Measurements from ENCODE around the gene TCOF1. TPM values are rescaled to one million over a fixed set of nuclear protein-coding genes. Genes with fewer than 3 reads are reported as not detected.

TCOF1 gene
- total RNA-seq, 2 donors from 2014 or later, result 23.4 to 47.0 TPM

DNA sequence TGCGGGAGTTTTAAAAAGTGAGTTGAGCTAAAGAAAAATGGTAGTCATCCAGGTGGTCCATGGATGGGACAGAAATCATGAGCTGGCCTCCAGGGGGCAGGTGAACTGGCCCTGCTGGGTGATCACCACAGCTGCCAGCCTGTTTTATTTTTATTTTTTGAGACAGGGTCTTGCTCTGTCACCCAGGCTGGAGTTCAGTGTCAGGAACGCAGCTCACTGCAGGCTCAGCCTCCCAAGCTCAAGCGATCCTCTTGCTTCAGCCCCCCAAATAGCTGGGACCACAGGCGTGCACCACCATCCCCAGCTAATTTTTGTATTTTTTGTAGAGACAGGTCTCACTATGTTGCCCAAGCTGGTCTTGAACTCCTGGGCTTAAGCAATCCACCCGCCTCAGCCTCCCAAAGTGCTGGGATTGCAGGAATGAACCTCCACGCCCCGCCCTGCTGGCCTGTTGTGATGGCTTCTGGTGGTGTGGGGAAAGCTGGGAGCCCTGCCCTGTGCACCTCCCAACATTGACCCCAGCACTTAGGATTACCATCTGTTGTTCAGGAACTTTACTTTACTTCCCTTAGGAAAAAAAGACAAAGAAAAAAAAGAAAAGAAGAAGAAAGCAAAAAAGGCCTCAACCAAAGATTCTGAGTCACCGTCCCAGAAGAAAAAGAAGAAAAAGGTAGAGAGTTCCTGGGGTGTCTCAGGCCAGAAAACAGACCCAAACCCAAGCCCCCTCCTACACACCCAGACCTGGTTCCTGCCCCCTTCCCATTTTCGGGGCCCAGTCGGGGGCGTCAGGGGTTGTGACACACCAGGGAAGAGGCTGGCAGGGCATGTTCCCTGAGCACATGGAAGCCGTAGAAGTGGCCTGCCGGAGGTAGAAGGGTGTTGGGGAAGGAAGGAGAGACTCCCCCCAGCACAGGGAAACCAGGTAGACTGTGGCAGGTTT lies 40.6 kb downstream of the TCOF1 start:
- DNase-seq (ENCODE audit: low spot score) (no peak), ATAC-seq (ENCODE audit: insufficient number of reproducible peaks, low FRiP score, low read depth) (no peak)
- no peak overlapping the region for H3K4me3 ChIP-seq
- H3K27me3 ChIP-seq (replicated peaks; ENCODE audit: insufficient read depth), result no peaks in the 10 kb centered on the region
- no peak overlapping the region for H3K27ac ChIP-seq
- H3K9me3 ChIP-seq, result no peaks in the 10 kb centered on the region
- TF ChIP-seq, protein P1, sequence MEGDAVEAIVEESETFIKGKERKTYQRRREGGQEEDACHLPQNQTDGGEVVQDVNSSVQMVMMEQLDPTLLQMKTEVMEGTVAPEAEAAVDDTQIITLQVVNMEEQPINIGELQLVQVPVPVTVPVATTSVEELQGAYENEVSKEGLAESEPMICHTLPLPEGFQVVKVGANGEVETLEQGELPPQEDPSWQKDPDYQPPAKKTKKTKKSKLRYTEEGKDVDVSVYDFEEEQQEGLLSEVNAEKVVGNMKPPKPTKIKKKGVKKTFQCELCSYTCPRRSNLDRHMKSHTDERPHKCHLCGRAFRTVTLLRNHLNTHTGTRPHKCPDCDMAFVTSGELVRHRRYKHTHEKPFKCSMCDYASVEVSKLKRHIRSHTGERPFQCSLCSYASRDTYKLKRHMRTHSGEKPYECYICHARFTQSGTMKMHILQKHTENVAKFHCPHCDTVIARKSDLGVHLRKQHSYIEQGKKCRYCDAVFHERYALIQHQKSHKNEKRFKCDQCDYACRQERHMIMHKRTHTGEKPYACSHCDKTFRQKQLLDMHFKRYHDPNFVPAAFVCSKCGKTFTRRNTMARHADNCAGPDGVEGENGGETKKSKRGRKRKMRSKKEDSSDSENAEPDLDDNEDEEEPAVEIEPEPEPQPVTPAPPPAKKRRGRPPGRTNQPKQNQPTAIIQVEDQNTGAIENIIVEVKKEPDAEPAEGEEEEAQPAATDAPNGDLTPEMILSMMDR (IDR thresholded peaks at IDR 0.05), result no peak
- peaks cover 52% of the 10 kb centered on the region for H3K36me3 ChIP-seq
- no peaks in the 10 kb centered on the region for H3K4me1 ChIP-seq (ENCODE audit: control insufficient read depth in 1 of 2, low read depth in 2 of 2)

DNA sequence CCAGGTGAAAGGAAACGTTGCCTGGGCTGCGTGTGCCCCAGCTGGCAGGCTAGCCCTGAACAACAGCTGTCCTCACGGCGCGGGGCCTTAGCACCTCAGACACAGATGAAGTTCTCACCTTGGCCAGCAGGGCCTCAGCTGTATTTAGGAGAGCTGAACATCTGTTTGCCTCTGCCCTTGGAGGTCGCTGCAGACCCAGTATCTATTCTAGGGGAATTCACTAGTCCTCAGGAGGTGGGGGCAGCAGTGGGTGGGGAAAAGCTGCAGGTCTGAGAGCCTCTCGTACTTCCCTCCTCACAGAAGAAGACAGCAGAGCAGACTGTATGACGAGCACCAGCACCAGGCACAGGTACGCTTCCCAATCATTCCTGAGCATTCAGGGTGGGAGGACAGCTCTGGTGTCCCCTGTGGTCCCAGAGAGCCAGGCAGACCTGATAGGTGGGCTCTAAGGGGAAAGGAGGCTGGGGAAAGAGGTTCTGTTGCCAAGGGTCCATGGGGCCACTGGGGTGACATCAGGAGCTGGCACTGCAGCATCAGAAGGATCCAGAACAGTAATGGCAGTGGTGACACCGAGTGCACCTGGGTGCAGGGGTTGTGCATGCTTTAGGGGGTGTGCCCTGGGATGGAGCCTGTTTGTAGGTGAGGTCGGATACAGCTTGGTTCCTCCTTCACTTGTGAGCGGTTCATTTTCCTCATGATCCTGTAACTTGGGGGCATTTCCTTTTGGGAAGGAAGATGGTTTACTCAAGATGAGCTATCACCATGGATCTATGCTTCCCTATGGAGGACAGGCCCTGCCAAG lies 41.4 kb downstream of the TCOF1 start:
- H3K27me3 ChIP-seq (replicated peaks; ENCODE audit: insufficient read depth), result no peaks in the 10 kb centered on the region
- no peak for ATAC-seq (ENCODE audit: insufficient number of reproducible peaks, low FRiP score, low read depth)
- H3K4me3 ChIP-seq, result no peak overlapping the region
- no peaks in the 10 kb centered on the region for H3K9me3 ChIP-seq
- H3K36me3 ChIP-seq, result peaks cover 49% of the 10 kb centered on the region
- no peak overlapping the region for H3K27ac ChIP-seq
- H3K4me1 ChIP-seq (ENCODE audit: control insufficient read depth in 1 of 2, low read depth in 2 of 2), result no peaks in the 10 kb centered on the region
- TF ChIP-seq, protein P1 (IDR thresholded peaks at IDR 0.05), result peak; percentile 14
- no peak for DNase-seq (ENCODE audit: low spot score)

DNA sequence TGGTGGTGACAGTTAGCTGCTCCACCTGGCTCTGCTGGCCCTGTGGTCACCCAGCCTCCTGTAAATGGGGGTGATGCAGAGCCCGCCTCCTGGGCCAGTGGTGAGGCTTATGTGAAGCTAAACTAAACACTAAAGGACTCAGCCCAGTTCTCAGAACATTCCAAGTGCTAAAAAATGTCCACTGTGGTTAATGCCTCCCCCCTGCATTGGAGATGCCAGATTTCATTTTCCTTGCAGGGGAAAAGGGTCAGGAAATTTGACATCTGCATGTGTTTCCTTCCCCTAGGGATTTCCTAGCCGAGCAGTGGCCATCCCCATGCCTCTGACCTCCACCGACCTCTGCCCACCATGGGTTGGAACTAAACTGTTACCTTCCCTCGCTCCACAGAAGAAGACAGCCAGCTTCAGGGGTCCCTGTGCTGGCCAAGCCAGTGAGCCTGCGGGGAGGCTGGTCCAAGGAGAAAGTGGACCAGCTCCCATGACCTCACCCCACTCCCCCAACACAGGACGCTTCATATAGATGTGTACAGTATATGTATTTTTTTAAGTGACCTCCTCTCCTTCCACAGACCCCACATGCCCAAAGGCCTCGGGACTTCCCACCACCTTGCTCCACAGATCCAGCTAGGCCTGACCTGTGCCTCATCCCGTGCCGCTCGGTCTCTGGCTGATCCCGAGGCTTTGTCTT lies 42.2 kb downstream of the TCOF1 start:
- H3K36me3 ChIP-seq, result peaks cover 49% of the 10 kb centered on the region
- DNase-seq (ENCODE audit: low spot score) (no peak), ATAC-seq (ENCODE audit: insufficient number of reproducible peaks, low FRiP score, low read depth) (no peak)
- TF ChIP-seq, protein P1 (IDR thresholded peaks at IDR 0.05), result no peak
- H3K27ac ChIP-seq, result no peak overlapping the region
- no peaks in the 10 kb centered on the region for H3K4me1 ChIP-seq (ENCODE audit: control insufficient read depth in 1 of 2, low read depth in 2 of 2)
- H3K9me3 ChIP-seq, result no peaks in the 10 kb centered on the region
- H3K4me3 ChIP-seq, result no peak overlapping the region
- no peaks in the 10 kb centered on the region for H3K27me3 ChIP-seq (replicated peaks; ENCODE audit: insufficient read depth)

DNA sequence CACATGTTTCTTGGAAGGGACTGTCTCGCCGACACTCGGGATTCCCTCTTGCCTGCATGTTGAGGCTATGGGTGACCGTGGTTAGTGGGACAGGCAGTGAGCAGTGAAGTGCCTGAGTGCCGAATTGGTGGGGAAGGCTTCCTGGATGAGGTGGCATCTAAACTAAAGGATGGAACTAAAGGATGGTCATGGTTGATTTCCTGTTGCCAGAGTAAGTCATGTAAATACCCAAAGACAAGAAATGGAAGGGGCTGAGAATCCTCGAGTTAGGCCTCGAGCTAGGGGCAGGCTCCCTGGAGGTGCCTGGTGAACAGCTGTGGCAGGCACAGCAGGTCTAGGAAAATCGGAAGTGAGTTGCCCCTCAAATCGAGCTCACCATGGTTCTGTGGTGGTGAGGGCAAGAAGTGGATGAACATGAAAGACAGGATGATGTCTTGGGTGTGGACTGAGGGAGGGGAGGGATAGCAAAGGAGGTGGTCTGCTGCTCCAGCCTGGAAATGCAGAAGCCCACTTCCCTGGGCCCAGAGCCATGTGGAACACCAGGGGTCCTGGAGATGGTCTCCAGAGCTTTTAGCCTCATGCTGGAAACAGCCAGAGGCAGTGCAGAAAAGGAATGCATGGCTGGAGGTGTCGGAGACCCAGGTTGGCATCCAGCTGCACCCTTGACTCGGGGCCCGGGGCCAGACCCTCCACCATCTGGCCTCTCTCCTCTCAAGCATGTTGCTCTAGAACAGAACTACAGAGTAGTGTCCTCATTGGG lies 43.0 kb downstream of the TCOF1 start:
- no peaks in the 10 kb centered on the region for H3K4me1 ChIP-seq (ENCODE audit: control insufficient read depth in 1 of 2, low read depth in 2 of 2)
- TF ChIP-seq, protein P1 (IDR thresholded peaks at IDR 0.05), result no peak
- DNase-seq (ENCODE audit: low spot score) (no peak), ATAC-seq (ENCODE audit: insufficient number of reproducible peaks, low FRiP score, low read depth) (no peak)
- no peaks in the 10 kb centered on the region for H3K27me3 ChIP-seq (replicated peaks; ENCODE audit: insufficient read depth)
- H3K4me3 ChIP-seq, result no peak overlapping the region
- no peaks in the 10 kb centered on the region for H3K9me3 ChIP-seq
- H3K27ac ChIP-seq, result no peak overlapping the region
- peaks cover 44% of the 10 kb centered on the region for H3K36me3 ChIP-seq

Data from thoracic aorta (tissue), 2 donors.